Activated CD4-positive, alpha-beta T cell treated with anti-CD3 and anti-CD28 coated beads for 36 hours (primary cell): ENCODE measurements around the gene BRD2. TPM values are rescaled to one million over a fixed set of nuclear protein-coding genes. Genes with fewer than 3 reads are reported as not detected.
A peak's percentile ranks its signal among the peaks of the same experiment; 100 is the strongest.

Source experiments
- ATAC-seq: fragments of 200-7000 bp; cut with Tn5 transposase; one replicate; pipeline ENCODE4 v1.10.0; 2021; ENCODE audit warnings: mild to moderate bottlenecking, moderate library complexity
- CTCF ChIA-PET: fragments of 350-600 bp; sonication (Branson Sonifier 250); formaldehyde crosslinking; loops from one replicate; lab custom pipeline; 2021; ENCODE audit warnings: antibody characterized with exemption; lab: Charles Lee
- POLR2A ChIA-PET: fragments of 350-600 bp; sonication (Branson Sonifier 250); formaldehyde crosslinking; loops from one replicate; lab custom pipeline; 2021; ENCODE audit warnings: antibody characterized with exemption, inconsistent platforms; lab: Charles Lee
- DNase-seq: peaks from one replicate; pipeline ENCODE4 v3.0.0-alpha.2; 2020
- H3K27ac Mint-ChIP-seq: one replicate; pipeline ENCODE4 v1.8.0; 2021; ENCODE audit warnings: mixed read lengths
- H3K27me3 Mint-ChIP-seq: one replicate; pipeline ENCODE4 v1.8.0; 2021; ENCODE audit warnings: mixed read lengths
- H3K36me3 Mint-ChIP-seq: one replicate; pipeline ENCODE4 v1.8.0; 2021; ENCODE audit warnings: low read depth, mixed read lengths
- H3K4me1 Mint-ChIP-seq: one replicate; pipeline ENCODE4 v1.8.0; 2021; ENCODE audit warnings: mixed read lengths
- H3K4me3 Mint-ChIP-seq: one replicate; pipeline ENCODE4 v1.8.0; 2021; ENCODE audit warnings: mild to moderate bottlenecking, moderate library complexity, mixed read lengths
- H3K9me3 Mint-ChIP-seq: one replicate; pipeline ENCODE4 v1.8.0; 2021; ENCODE audit warnings: low read depth, mixed read lengths
- intact Hi-C, 2 experiments: fragments of 100-400 bp; cut with DNase I in 1 of 2; cut with micrococcal nuclease in 1 of 2; formaldehyde crosslinking; loops; one replicate each; pipeline versions ENCODE4 v1.14.2 to v1.15.1; 2022 to 2024; cut with DNase I, micrococcal nuclease
- total RNA-seq, 2 experiments: library from RNA; stranded (reverse); gene quantifications; one replicate each; pipeline ENCODE4 v1.2.3, GENCODE V29; 2021

The BRD2 gene
- total RNA-seq, 2 experiments from 2014 or later, result 230 to 338 TPM

DNA sequence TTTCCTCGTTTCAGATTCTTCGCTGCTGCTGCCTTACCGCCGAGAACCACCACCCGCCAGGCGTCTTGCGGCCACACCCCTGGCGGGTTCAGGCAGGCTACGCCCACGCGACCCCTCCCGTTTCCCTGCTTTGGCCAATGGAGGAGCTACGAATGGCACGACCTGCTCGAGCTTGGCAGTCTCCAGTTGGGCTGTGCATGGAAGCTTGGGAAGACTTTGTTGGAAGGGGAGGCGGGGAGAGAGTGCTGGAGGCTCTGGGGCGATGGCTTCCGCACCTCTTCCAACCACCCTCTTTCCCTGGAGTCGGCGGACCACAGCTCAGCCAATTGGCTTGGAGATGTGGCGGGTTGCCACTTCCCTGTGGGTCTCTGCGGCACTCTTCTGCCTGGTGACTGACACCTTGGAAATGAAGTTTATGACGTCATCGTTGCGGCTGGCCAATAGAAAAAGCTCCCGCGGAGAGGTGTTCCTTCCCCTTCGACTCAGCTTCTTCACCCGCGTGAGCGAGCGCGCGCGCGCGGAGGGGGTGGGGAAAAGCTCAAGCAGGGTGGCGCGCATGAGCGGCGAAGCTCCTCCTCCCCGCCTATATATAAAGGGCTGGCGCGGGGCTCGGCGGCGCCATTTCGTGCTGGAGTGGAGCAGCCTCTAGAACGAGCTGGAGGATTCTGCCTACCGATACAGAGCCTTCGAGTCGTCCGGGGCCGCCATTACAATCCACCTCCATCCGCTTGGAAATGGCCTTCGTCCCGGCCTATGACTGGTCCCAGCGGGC is 3.4 kb downstream of the BRD2 start:
- ChIA-PET POLR2A (interaction anchor here (0.5 to 7.6 kb wide), 50 partner anchors 8 to 1724 kb away, joined by 3 to 83 read pairs (median 4); partner anchors contain the start of genes ATF6B, CSNK2B, HLA-DMA and HLA-DMB), CTCF (interaction anchor here (0.5 to 13.4 kb wide), 15 partner anchors 12 to 1235 kb away, joined by 3 to 197 read pairs (median 5); partner anchors contain the start of genes HLA-DMA, PSMB9, RPS18 and TAP1)
- H3K27ac Mint-ChIP-seq, result peak overlapping the region; percentile 100

DNA sequence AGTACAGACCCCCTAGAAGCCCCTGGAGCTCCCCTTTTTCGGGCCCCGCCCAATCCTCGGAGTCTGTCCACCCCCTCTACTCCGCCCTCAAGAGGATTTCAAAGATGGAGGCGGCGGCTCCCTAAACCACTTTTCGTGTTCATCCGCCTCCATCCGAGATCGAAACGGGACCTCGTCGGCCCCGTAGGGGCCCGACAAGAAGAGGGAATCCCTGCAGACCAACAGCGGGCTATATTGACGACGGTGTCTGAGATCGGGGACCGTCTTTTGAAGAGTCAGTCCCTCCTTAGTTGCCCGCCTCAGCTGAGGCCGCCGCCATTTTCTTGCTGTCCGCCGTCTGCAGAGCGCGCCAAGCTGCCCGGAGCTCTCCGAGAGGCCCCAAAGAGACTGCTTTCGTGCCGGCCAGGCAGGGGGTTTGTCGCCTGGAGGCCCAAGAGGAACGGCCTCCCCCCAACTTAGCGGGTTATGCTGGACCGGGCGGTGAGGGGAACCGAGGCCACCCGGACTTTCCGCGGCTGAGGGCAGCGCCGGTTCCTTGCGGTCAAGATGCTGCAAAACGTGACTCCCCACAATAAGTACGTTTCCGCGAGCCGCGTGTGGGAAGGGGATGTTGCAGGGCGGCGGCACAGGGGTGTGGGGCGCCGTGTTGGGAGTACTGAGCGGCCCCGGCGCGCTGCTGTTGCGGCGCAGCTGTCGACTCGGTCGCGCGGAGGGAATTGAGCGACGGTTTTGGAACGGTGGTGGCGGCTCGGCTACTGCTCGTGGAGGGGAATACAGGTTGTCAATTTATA is 4.2 kb downstream of the BRD2 start:
- Mint-ChIP-seq H3K27ac (peak overlapping the region; percentile 100), H3K9me3 (no peaks in the 10 kb centered on the region), H3K4me1 (peaks cover 27% of the 10 kb centered on the region), H3K36me3 (peaks cover 77% of the 10 kb centered on the region), H3K4me3 (peak overlapping the region; percentile 98), H3K27me3 (no peaks in the 10 kb centered on the region)
- peak; percentile 80 for DNase-seq
- POLR2A ChIA-PET, result interaction anchor here (0.5 to 7.6 kb wide), 40 partner anchors 8 to 1724 kb away, joined by 3 to 83 read pairs (median 5); partner anchors contain the start of genes HLA-DMA, HLA-DMB, HLA-DPA1 and HSD17B8
- intact Hi-C loops, result loop anchor here (1.0 to 10.0 kb wide), 12 partner anchors 119 to 1265 kb away; partner anchors contain the start of genes PSMB8 (in 2 of the 2), CUTA (in 1 of the 2), DXO (in 1 of the 2) and GPSM3 (in 1 of the 2)
- CTCF ChIA-PET, result interaction anchor here (0.8 to 13.4 kb wide), 12 partner anchors 12 to 299 kb away, joined by 3 to 197 read pairs (median 6); partner anchors contain the start of genes HLA-DMA, PSMB9, RPS18 and TAP1
- peak; percentile 12 for ATAC-seq

More for the DNA sequence above, 3.4 kb downstream of the BRD2 start:
- no peaks in the 10 kb centered on the region for H3K9me3 Mint-ChIP-seq
- H3K36me3 Mint-ChIP-seq, result peaks cover 69% of the 10 kb centered on the region
- peaks cover 27% of the 10 kb centered on the region for H3K4me1 Mint-ChIP-seq
- DNase-seq (peak; percentile 100), ATAC-seq (peak; percentile 43)
- peak overlapping the region; percentile 98 for H3K4me3 Mint-ChIP-seq
- intact Hi-C loops, result loop anchor here (1.0 to 10.0 kb wide), 16 partner anchors 117 to 1266 kb away; partner anchors contain the start of genes PSMB8 (in 2 of the 2), CUTA (in 1 of the 2), DXO (in 1 of the 2) and GPSM3 (in 1 of the 2)
- H3K27me3 Mint-ChIP-seq, result no peaks in the 10 kb centered on the region

DNA sequence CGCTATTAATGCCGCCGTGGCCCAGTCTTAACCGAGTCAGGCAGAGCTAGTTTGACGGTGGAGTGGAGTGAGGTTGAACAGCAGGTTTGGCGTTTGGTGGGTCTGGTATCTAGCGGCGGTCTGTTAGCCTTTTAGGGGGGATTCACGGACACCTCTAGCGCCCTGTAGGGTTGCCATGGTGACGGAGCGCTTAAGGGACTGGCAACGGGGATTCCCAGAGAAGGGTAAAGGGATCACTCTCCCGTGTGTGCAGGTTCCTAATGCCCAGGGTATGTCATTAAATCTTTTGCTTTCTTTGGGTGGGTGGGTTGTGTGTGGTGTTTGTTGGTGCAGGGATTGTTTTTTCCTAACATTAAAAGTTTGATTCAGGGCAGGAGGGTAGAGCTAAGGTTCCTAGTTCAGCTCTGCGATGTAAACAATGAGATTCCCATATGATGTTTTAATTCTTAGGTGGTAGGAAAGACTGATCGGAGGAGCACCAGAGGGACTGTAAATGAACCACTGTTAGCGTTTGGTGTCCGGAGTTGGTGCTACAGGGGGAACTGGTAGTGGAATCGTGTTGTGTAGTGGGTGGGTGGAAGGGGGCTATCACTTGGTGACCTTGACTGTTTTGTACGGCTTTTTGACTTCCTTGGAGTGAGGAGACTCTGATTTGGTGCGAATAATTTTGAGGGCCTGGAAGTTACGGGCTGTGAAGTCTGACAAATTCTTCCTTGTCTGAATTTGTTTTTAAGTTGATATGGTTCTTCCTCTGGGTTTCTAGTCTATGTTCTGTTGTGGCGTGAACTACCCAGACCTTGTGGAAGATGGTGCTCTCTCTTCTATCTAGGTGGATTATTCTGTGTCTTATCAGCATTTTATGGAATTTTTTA is 5.0 kb downstream of the BRD2 start:
- Mint-ChIP-seq H3K36me3 (peaks cover 85% of the 10 kb centered on the region), H3K9me3 (no peaks in the 10 kb centered on the region), H3K27ac (peak overlapping the region; percentile 100), H3K4me1 (peaks cover 34% of the 10 kb centered on the region), H3K27me3 (no peaks in the 10 kb centered on the region), H3K4me3 (peak overlapping the region; percentile 98)
- ATAC-seq (no peak), DNase-seq (peak; percentile 71)
- POLR2A ChIA-PET, result interaction anchor here (0.6 to 7.6 kb wide), 18 partner anchors 7 to 1769 kb away, joined by 3 to 83 read pairs (median 18); partner anchors contain the start of genes HLA-DMA, HLA-DMB, PSMB8 and PSMB9
- intact Hi-C loops, result loop anchor here (2.0 to 10.0 kb wide), 7 partner anchors 129 to 1264 kb away; partner anchors contain the start of genes DXO (in 1 of the 2), GPSM3 (in 1 of the 2), HMGA1 (in 1 of the 2) and PBX2 (in 1 of the 2)
- CTCF ChIA-PET, result interaction anchor here (0.5 to 13.4 kb wide), 8 partner anchors 11 to 135 kb away, joined by 3 to 197 read pairs (median 16); partner anchors contain the start of genes HLA-DMA, PSMB9, TAP1 and TAP2

DNA sequence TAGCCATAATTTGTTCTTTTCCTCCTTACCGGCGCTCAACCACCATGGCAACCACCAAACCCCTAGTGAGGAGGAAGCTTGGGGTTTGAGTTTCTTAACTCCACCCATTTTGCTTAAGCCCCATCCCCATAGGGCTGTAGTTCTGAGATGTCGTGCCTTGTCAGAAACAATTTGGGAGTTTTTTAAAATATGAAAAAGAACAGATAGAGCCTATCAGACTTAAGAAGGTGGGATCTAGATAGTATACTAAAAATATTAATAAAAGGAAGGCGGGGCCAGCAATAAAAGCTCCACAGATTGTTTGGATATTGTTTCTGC is 5.6 kb downstream of the BRD2 start:
- peak overlapping the region; percentile 100 for H3K27ac Mint-ChIP-seq
- H3K4me1 Mint-ChIP-seq, result peaks cover 39% of the 10 kb centered on the region
- intact Hi-C loops, result loop anchor here (5.0 to 10.0 kb wide), 5 partner anchors 233 to 1263 kb away; partner anchors contain the start of genes DXO (in 1 of the 2), GPSM3 (in 1 of the 2), HMGA1 (in 1 of the 2) and PBX2 (in 1 of the 2)
- H3K4me3 Mint-ChIP-seq, result peak overlapping the region; percentile 98
- peak; percentile 61 for DNase-seq
- H3K36me3 Mint-ChIP-seq, result peaks cover 91% of the 10 kb centered on the region
- ChIA-PET POLR2A (interaction anchor here (0.6 to 7.6 kb wide), 10 partner anchors 9 to 1769 kb away, joined by 3 to 83 read pairs (median 6); partner anchors contain the start of genes HLA-DMA, HLA-DMB, PSMB9 and TAP1), CTCF (interaction anchor here (0.5 to 13.4 kb wide), 8 partner anchors 10 to 107 kb away, joined by 3 to 197 read pairs (median 3); partner anchors contain the start of gene HLA-DMA)
- no peak for ATAC-seq
- no peaks in the 10 kb centered on the region for H3K27me3 Mint-ChIP-seq
- H3K9me3 Mint-ChIP-seq, result no peaks in the 10 kb centered on the region

DNA sequence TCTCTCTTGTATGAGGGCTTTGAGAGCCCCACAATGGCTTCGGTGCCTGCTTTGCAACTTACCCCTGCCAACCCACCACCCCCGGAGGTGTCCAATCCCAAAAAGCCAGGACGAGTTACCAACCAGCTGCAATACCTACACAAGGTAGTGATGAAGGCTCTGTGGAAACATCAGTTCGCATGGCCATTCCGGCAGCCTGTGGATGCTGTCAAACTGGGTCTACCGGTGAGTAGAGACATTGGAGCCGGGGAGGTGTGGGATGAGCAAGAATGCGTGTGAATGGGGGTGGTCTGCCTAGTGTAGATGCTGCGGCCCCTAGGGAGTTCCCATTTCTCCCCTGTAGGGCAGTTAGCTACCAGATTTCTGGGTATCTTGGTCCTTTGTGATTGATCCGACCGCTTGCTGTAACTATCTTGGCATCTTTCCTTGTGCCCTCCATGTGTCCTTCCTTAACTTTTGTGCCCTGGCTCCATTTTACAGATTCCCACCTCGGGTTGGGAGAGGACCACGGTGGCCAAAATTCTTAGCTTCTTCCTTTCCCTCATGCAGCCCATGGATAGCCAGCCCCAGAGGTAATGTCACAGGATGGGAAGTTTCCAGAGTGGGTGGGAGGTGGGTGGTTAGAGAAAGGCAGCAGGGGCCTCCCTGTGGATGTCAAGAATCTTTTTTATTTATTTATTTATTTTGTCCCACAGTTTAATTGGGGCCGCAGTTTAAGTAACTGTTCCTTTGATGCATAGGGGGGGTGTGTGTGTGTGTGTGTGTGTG is 6.3 kb downstream of the BRD2 start:
- Mint-ChIP-seq H3K36me3 (peaks cover 93% of the 10 kb centered on the region), H3K27me3 (no peaks in the 10 kb centered on the region), H3K4me3 (peak overlapping the region; percentile 98), H3K27ac (peak overlapping the region; percentile 81), H3K4me1 (peaks cover 39% of the 10 kb centered on the region), H3K9me3 (no peaks in the 10 kb centered on the region)
- ChIA-PET POLR2A (interaction anchor here (0.6 to 7.6 kb wide), 9 partner anchors 9 to 136 kb away, joined by 3 to 83 read pairs (median 6); partner anchors contain the start of genes HLA-DMA, HLA-DMB, PSMB9 and TAP1), CTCF (interaction anchor here (0.5 to 13.4 kb wide), 8 partner anchors 10 to 106 kb away, joined by 3 to 197 read pairs (median 3); partner anchors contain the start of gene HLA-DMA)
- ATAC-seq (no peak), DNase-seq (no peak)
- intact Hi-C loops, result loop anchor here (5.0 to 10.0 kb wide), 5 partner anchors 233 to 1263 kb away; partner anchors contain the start of genes DXO (in 1 of the 2), GPSM3 (in 1 of the 2), HMGA1 (in 1 of the 2) and PBX2 (in 1 of the 2)

DNA sequence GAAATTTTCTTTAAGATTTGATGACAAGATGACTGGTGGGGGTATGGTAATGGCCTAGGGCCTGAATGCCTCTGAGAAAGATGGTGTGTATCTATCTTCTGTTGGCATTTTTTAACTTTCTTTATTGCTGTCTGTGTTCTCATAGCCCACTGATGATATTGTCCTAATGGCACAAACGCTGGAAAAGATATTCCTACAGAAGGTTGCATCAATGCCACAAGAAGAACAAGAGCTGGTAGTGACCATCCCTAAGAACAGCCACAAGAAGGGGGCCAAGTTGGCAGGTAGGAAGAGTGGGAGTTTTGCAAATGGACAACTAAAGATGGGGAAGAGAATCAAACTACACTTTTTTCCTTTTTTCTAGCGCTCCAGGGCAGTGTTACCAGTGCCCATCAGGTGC is 7.5 kb downstream of the BRD2 start:
- POLR2A ChIA-PET, result interaction anchor here (0.7 kb wide), 1 partner anchor 9 kb away, joined by 3 read pairs; no protein-coding TSS in a partner anchor
- Mint-ChIP-seq H3K4me1 (peaks cover 39% of the 10 kb centered on the region), H3K27ac (peak overlapping the region; percentile 81), H3K4me3 (peak overlapping the region; percentile 98), H3K9me3 (no peaks in the 10 kb centered on the region), H3K27me3 (no peaks in the 10 kb centered on the region), H3K36me3 (peaks cover 96% of the 10 kb centered on the region)
- no peak for DNase-seq
- CTCF ChIA-PET, result interaction anchor here (0.5 to 13.4 kb wide), 5 partner anchors 8 to 108 kb away, joined by 3 to 197 read pairs (median 7); partner anchors contain the start of gene HLA-DMA
- no peak for ATAC-seq
- intact Hi-C loops, result loop anchor here (10.0 kb wide), 2 partner anchors 781 to 1001 kb away; partner anchors contain the start of genes DXO (in 1 of the 2), GPSM3 (in 1 of the 2) and PBX2 (in 1 of the 2)

DNA sequence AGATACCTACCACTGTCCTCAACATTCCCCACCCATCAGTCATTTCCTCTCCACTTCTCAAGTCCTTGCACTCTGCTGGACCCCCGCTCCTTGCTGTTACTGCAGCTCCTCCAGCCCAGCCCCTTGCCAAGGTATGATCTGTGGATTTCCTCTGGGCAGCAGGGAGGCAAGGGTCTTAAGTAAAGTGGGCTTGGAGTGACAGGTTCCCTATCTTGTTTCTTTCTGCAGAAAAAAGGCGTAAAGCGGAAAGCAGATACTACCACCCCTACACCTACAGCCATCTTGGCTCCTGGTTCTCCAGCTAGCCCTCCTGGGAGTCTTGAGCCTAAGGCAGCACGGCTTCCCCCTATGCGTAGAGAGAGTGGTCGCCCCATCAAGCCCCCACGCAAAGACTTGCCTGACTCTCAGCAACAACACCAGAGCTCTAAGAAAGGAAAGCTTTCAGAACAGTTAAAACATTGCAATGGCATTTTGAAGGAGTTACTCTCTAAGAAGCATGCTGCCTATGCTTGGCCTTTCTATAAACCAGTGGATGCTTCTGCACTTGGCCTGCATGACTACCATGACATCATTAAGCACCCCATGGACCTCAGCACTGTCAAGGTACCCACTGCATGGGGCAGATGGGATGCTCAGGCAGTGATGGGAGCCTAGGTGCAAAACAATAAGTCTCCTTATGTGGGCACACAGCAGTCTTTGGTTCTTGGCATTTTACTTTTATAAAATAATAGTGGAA is 8.1 kb downstream of the BRD2 start:
- Mint-ChIP-seq H3K4me3 (peak overlapping the region; percentile 98), H3K9me3 (no peaks in the 10 kb centered on the region), H3K36me3 (peaks cover 95% of the 10 kb centered on the region), H3K27ac (peak overlapping the region; percentile 81), H3K4me1 (peaks cover 39% of the 10 kb centered on the region), H3K27me3 (no peaks in the 10 kb centered on the region)
- intact Hi-C loops, result loop anchor here (10.0 kb wide), 2 partner anchors 782 to 1002 kb away; partner anchors contain the start of genes DXO (in 1 of the 2), GPSM3 (in 1 of the 2) and PBX2 (in 1 of the 2)
- DNase-seq, result no peak
- ChIA-PET POLR2A (no interaction called here), CTCF (interaction anchor here (1.0 to 13.4 kb wide), 4 partner anchors 8 to 43 kb away, joined by 6 to 197 read pairs (median 90); partner anchors contain the start of gene HLA-DMA)
- no peak for ATAC-seq

DNA sequence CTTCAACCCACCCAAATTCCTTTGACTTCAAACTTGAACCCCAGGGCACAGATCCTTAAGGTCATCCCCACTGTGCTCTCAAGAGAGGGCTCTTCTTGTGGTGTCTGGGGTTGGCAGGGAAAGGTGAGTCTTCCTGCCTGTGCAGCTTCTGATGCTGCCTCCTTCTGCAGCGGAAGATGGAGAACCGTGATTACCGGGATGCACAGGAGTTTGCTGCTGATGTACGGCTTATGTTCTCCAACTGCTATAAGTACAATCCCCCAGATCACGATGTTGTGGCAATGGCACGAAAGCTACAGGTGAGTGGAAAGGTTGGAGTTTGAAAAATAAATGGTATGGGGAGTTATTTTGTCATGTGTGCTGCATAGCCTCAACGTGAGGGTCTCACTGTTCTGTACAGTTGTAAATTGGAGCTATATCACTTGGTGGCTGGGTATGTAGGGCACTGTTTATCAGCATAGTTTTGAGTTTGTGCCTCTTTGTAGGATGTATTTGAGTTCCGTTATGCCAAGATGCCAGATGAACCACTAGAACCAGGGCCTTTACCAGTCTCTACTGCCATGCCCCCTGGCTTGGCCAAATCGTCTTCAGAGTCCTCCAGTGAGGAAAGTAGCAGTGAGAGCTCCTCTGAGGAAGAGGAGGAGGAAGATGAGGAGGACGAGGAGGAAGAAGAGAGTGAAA is 9.0 kb downstream of the BRD2 start:
- Mint-ChIP-seq H3K4me3 (no peak overlapping the region), H3K27ac (peak overlapping the region; percentile 55), H3K27me3 (no peaks in the 10 kb centered on the region), H3K9me3 (no peaks in the 10 kb centered on the region), H3K36me3 (peaks cover 93% of the 10 kb centered on the region), H3K4me1 (peaks cover 39% of the 10 kb centered on the region)
- POLR2A ChIA-PET, result interaction anchor here (0.7 to 1.9 kb wide), 3 partner anchors 9 to 25 kb away, joined by 3 to 8 read pairs (median 5); partner anchors contain the start of genes BRD2 and HLA-DMA
- no peak for ATAC-seq
- CTCF ChIA-PET, result interaction anchor here (1.1 to 13.4 kb wide), 5 partner anchors 7 to 92 kb away, joined by 3 to 197 read pairs (median 6); partner anchors contain the start of genes BRD2 and HLA-DMA
- DNase-seq, result no peak
- intact Hi-C loops, result loop anchor here (10.0 kb wide), 2 partner anchors 783 to 1003 kb away; partner anchors contain the start of genes DXO (in 1 of the 2), GPSM3 (in 1 of the 2) and PBX2 (in 1 of the 2)
